ENCODE results near the gene INSC. TPM values are rescaled to one million over a fixed set of nuclear protein-coding genes. Genes with fewer than 3 reads are reported as not detected.

The INSC gene
- total RNA-seq, 4 donors from 2014 or later, result 1.3 to 11.4 (median 2.6) TPM

GRCh38 chr11:15123849-15124248, 9.1 kb downstream of the INSC start:
- no peak for ATAC-seq
- H3K36me3 ChIP-seq, result no peaks in the 10 kb centered on the region
- WGBS, 2 donors (ENCODE audit: low coverage in 1 of 2), result 56 to 73% methylated on average over 1 of the region's 1 CpG
- H3K27ac ChIP-seq, result no peak overlapping the region
- H3K4me1 ChIP-seq, result no peaks in the 10 kb centered on the region
- TF ChIP-seq EP300 (IDR thresholded peaks at IDR 0.05) (no peak), POLR2AphosphoS5 (IDR thresholded peaks at IDR 0.05) (no peak), POLR2A (IDR thresholded peaks at IDR 0.05) (no peak)
- TF ChIP-seq, protein P1, sequence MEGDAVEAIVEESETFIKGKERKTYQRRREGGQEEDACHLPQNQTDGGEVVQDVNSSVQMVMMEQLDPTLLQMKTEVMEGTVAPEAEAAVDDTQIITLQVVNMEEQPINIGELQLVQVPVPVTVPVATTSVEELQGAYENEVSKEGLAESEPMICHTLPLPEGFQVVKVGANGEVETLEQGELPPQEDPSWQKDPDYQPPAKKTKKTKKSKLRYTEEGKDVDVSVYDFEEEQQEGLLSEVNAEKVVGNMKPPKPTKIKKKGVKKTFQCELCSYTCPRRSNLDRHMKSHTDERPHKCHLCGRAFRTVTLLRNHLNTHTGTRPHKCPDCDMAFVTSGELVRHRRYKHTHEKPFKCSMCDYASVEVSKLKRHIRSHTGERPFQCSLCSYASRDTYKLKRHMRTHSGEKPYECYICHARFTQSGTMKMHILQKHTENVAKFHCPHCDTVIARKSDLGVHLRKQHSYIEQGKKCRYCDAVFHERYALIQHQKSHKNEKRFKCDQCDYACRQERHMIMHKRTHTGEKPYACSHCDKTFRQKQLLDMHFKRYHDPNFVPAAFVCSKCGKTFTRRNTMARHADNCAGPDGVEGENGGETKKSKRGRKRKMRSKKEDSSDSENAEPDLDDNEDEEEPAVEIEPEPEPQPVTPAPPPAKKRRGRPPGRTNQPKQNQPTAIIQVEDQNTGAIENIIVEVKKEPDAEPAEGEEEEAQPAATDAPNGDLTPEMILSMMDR (IDR thresholded peaks at IDR 0.05), result no peak
- no peak overlapping the region for H3K4me3 ChIP-seq
- no peaks in the 10 kb centered on the region for H3K27me3 ChIP-seq
- H3K9me3 ChIP-seq, result no peaks in the 10 kb centered on the region

DNA sequence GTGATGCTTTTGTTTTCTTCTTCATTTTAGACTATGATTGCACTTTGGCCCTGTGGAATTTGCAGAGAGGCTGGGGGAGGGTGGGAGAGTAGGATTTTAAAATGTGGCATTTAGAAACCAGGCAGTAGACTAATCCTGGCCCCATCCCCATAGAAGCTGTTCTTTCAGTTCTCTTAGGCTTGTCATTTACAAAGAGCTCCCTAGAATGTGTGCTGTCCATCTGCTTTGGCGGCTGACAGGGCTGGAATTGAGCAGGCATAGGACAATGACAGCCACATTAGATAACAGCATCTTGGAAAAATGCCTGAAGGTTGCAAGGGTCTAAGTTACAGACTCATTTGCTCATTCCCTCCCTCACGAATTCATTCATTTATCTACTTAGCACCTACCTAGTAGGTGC, 9.8 kb downstream of the INSC start:
- Histone ChIP-seq H3K27me3 (no peaks in the 10 kb centered on the region), H3K4me1 (no peaks in the 10 kb centered on the region), H3K4me3 (no peak overlapping the region), H3K36me3 (no peaks in the 10 kb centered on the region), H3K9me3 (no peaks in the 10 kb centered on the region), H3K27ac (no peak overlapping the region)
- WGBS, 2 donors (ENCODE audit: low coverage in 1 of 2), result 74% methylated on average over 2 of the region's 2 CpGs; no CpG with 5 or more reads in 1 of the 2 donors
- no peak for ATAC-seq
- TF ChIP-seq EP300 (IDR thresholded peaks at IDR 0.05), result no peak
- TF ChIP-seq POLR2AphosphoS5 (IDR thresholded peaks at IDR 0.05), result no peak
- TF ChIP-seq, protein P1 (IDR thresholded peaks at IDR 0.05), result no peak
- TF ChIP-seq POLR2A (IDR thresholded peaks at IDR 0.05), result no peak

DNA sequence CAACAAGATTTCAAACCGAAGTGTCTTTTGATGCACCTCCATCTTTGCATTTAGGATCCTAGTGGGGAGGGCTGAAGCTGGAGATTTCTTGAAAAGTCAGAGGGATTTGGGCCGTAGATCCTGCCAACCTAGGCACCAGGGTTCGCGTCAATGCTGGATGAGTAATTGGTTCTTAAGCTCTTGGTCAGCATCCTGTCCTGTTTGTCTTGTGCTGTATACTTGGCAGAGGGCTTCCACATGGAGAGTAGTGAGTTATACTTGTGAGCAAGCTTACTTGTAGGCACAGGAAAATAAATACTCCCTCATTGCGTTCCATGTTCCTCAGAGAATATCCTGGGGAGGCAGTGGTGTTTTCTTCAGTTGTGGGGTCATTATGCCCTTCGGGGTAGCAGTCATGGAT, 12.6 kb downstream of the INSC start:
- ATAC-seq, result no peak
- Histone ChIP-seq H3K36me3 (no peaks in the 10 kb centered on the region), H3K4me1 (no peaks in the 10 kb centered on the region), H3K9me3 (no peaks in the 10 kb centered on the region), H3K27ac (no peak overlapping the region), H3K4me3 (no peak overlapping the region), H3K27me3 (no peaks in the 10 kb centered on the region)
- TF ChIP-seq EP300 (IDR thresholded peaks at IDR 0.05) (no peak), POLR2A (IDR thresholded peaks at IDR 0.05) (no peak), POLR2AphosphoS5 (IDR thresholded peaks at IDR 0.05) (no peak)
- TF ChIP-seq, protein P1 (IDR thresholded peaks at IDR 0.05), result no peak
- 89% methylated on average over 2 of the region's 6 CpGs; no CpG with 5 or more reads in 1 of the 2 donors for WGBS, 2 donors (ENCODE audit: low coverage in 1 of 2)

- no peak overlapping the region for H3K4me3 ChIP-seq
- no peaks in the 10 kb centered on the region for H3K36me3 ChIP-seq
- no peaks in the 10 kb centered on the region for H3K4me1 ChIP-seq
- 67% methylated on average over 2 of the region's 2 CpGs; no CpG with 5 or more reads in 1 of the 2 donors for WGBS, 2 donors (ENCODE audit: low coverage in 1 of 2)
- TF ChIP-seq, protein P1 (IDR thresholded peaks at IDR 0.05), result no peak
- TF ChIP-seq POLR2A (IDR thresholded peaks at IDR 0.05) (no peak), POLR2AphosphoS5 (IDR thresholded peaks at IDR 0.05) (no peak), EP300 (IDR thresholded peaks at IDR 0.05) (no peak)
- H3K9me3 ChIP-seq, result no peaks in the 10 kb centered on the region
- H3K27me3 ChIP-seq, result no peaks in the 10 kb centered on the region
- no peak for ATAC-seq
- H3K27ac ChIP-seq, result no peak overlapping the region
These were observed 13.9 kb downstream of the INSC start for GRCh38 chr11:15128621-15129020.

DNA sequence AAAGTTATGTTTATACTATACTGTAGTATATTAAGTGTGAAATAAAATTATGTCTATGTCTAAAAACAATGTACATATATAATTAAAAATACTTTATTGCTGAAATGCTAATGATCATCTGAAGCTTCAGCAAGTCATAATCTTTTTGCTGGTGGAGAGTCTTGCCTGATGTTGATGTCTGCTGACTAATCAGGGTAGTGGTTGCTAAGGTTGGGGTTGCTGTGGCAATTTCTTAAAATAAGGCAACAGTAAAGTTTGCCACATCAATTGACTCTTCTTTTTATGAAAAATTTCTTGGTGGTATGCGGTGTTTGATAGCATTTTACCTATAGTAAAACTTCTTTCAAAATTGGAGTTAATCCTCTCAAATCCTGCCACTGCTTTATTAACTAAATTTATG, 21.4 kb downstream of the INSC start:
- no peaks in the 10 kb centered on the region for H3K4me1 ChIP-seq
- no peak overlapping the region for H3K27ac ChIP-seq
- H3K27me3 ChIP-seq, result no peaks in the 10 kb centered on the region
- H3K9me3 ChIP-seq, result no peaks in the 10 kb centered on the region
- 86 to 100% methylated on average over 1 of the region's 1 CpG for WGBS, 2 donors (ENCODE audit: low coverage in 1 of 2)
- H3K4me3 ChIP-seq, result no peak overlapping the region
- no peaks in the 10 kb centered on the region for H3K36me3 ChIP-seq
- ATAC-seq, result no peak
- TF ChIP-seq POLR2AphosphoS5 (IDR thresholded peaks at IDR 0.05) (no peak), EP300 (IDR thresholded peaks at IDR 0.05) (no peak), POLR2A (IDR thresholded peaks at IDR 0.05) (no peak)
- TF ChIP-seq, protein P1 (IDR thresholded peaks at IDR 0.05), result no peak

Data from gastroesophageal sphincter (tissue), 4 donors.